KOPT-K1 (cell line): ENCODE data around the gene TLR10.

Source experiments
- H3K27ac ChIP-seq: fragments of 200-600 bp; sonication (generic); 2 replicates; pipeline ENCODE4 v1.5.1; 2016; ENCODE audit warnings: antibody characterized with exemption, mild to moderate bottlenecking, low read depth, low read length; ENCODE audit not compliant: poor library complexity, severe bottlenecking
- H3K36me3 ChIP-seq: fragments of 200-600 bp; sonication (generic); 2 replicates; pipeline ENCODE4 v1.5.1; 2017; ENCODE audit warnings: antibody characterized with exemption, mild to moderate bottlenecking, low read length, moderate library complexity; ENCODE audit not compliant: insufficient read depth
- H3K9me3 ChIP-seq: fragments of 200-600 bp; sonication (generic); 2 replicates; pipeline ENCODE4 v1.5.1; 2017; ENCODE audit warnings: antibody characterized with exemption, low read length, mild to moderate bottlenecking; ENCODE audit not compliant: insufficient read depth, poor library complexity, severe bottlenecking

TLR10 gene, protein sequence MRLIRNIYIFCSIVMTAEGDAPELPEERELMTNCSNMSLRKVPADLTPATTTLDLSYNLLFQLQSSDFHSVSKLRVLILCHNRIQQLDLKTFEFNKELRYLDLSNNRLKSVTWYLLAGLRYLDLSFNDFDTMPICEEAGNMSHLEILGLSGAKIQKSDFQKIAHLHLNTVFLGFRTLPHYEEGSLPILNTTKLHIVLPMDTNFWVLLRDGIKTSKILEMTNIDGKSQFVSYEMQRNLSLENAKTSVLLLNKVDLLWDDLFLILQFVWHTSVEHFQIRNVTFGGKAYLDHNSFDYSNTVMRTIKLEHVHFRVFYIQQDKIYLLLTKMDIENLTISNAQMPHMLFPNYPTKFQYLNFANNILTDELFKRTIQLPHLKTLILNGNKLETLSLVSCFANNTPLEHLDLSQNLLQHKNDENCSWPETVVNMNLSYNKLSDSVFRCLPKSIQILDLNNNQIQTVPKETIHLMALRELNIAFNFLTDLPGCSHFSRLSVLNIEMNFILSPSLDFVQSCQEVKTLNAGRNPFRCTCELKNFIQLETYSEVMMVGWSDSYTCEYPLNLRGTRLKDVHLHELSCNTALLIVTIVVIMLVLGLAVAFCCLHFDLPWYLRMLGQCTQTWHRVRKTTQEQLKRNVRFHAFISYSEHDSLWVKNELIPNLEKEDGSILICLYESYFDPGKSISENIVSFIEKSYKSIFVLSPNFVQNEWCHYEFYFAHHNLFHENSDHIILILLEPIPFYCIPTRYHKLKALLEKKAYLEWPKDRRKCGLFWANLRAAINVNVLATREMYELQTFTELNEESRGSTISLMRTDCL

DNA sequence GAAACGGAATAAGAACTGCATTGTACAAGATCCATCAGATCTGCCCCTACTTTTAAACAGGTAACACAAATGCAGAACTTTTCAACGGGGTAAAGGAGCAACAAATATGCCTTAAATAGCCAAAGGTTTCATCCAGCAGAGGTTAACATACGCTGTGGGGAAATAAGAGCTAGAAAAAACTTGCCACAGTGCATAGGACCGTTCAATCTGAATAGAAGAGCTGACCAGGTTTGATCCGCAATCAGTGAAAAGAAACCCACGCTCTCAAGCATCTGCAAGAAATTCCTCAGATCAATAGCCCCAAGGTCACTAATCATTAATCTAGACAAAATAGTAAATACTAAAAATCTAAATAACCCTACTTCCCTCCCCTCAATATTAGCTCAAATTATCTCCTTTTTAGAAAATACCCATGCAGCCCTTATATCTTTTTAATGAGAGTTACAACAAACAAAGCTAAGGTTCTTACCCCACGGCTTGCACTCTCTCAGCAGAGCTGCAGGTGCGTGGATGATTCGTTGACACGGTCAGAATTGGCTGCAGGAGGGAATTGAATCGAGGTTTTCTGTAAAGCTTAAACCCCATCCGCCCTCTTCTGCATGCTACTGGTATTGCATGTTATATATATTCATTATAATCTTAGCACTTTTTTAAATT, at the start of gene TLR10:
Gene TLR10 (minus strand): TSS at position 539 of the 657 bp plus-strand sequence. CDS start 7,400 bp downstream, outside the sequence.
- H3K27ac ChIP-seq = no peak within 1 kb of the TSS
- H3K9me3 ChIP-seq = no peaks in the 10 kb centered on the region
- no peaks in the 10 kb centered on the region for H3K36me3 ChIP-seq

DNA sequence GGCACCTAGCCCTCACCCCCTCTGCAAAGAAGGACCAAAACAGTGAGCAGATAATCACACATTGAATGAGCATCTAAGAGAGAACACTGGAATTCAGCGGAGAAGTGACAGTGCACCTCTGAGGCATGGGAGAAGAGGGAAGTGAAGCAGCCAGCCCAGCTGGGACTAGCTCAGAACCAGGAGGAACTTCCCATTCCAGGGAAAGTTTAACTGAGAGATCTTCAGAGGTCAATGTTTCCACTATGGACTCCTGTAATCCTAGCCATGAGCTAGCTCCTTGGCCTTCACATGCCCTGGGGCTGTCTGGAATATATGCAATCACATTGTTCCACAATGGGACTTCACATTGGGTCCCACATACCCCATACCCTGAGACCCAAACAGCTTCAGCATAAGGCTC, 49.4 kb upstream of the TLR10 start:
- Histone ChIP-seq H3K27ac (no peak overlapping the region), H3K36me3 (no peaks in the 10 kb centered on the region)

DNA sequence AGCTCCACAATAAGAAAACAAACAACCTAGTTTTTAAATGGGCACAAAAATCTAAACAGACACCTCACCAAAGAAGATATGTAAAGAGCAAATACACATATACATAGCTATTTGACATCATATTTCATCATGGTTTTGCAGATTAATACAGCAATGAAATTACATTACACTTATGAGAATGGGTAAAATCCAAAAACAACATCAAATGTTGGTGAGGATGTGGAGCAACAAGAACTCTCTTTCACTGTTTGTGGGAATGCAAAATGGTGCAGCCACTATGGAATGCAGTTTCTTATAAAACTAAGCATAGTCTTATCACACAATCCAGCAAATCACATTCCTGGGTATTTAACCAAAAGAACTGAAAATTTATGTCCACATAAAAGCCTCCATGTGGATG, 48.9 kb upstream of the TLR10 start:
- Histone ChIP-seq H3K36me3 (no peaks in the 10 kb centered on the region), H3K27ac (no peak overlapping the region), H3K9me3 (peaks cover 13% of the 10 kb centered on the region)

More for the DNA sequence above, 49.4 kb upstream of the TLR10 start:
- peaks cover 13% of the 10 kb centered on the region for H3K9me3 ChIP-seq

DNA sequence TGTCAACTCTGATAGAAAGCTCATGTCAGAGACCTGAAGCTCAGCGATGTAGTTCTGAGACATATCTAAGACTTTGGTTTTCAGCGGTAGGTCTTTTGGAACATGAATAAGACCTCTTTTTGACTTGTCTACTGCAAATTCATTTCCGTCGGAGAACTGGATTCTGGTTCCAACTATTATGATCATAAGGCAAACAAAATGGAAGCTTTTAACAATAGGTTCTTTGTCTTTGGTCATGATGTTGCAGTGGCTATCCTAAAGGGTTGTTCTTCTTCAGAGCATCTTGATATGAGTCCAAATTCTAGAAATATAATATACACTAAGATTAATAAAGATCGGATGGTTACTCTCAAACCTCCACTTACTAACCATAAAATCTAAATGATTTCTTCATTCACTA, 46.4 kb upstream of the TLR10 start:
- Histone ChIP-seq H3K27ac (no peak overlapping the region), H3K9me3 (peaks cover 8% of the 10 kb centered on the region), H3K36me3 (no peaks in the 10 kb centered on the region)

DNA sequence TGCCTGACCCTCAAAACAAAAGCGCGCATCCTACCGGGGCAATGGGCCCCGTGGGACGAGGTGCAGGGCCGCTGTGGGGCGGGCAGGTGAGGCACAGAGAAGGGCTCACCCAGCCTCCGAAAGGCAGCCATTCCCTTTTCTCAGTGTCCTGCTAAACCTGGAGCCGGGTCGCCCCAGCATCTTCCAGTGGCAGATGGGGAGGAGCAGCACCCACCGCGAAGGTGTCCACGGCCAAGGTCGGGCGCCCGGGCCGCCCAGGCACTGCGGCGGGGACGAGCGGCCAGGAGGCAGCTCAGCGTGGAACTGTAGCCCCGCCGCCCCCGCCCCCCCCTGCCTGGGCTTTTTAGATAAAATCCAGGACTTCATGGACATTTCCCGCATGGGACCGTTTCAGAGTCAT, 41.0 kb upstream of the TLR10 start:
- Histone ChIP-seq H3K9me3 (peaks cover 15% of the 10 kb centered on the region), H3K27ac (no peak overlapping the region), H3K36me3 (no peaks in the 10 kb centered on the region)

DNA sequence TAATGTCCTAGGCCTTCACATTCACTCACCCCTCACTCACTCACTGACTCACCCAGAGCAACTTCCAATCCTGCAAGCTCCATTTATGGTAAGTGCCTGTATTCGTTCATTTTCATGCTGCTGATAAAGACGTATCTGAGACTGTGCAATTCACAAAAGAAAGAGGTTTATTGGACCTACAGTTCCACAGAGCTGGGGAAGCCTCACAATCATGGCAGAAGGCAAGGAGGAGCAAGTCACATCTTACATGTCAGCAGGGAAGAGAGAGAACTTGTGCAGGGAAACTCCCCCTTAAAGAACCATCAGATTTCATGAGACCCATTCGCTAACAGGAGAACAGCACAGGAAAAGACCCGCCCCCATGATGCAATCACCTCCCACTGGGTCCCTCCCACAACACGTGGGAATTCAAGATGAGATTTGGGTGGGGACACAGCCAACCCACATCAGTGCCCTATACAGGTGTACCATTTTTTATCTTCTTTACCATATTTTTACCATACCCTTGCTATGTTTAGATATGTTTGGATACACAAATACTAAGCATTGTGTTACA, 40.0 kb upstream of the TLR10 start:
- no peaks in the 10 kb centered on the region for H3K36me3 ChIP-seq
- peaks cover 15% of the 10 kb centered on the region for H3K9me3 ChIP-seq
- H3K27ac ChIP-seq = no peak overlapping the region

DNA sequence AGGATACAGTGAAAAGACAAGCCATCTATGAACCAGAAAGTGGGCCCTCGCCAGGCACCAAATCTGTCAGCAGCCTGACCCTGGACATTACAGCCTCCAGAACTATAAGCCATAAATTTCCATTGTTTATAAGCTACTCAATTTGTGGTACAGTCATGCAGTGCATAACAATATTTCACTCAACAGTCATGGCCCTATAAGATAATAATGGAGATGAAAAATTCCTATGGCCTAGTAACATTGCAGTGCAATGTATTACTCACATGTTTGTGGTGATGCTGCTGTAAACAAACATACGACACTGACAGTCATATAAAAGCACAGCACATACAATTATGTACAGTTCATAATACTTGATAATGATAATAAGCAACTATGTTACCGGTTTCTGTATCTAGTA, 38.9 kb upstream of the TLR10 start:
- H3K27ac ChIP-seq = no peak overlapping the region
- H3K36me3 ChIP-seq = no peaks in the 10 kb centered on the region

DNA sequence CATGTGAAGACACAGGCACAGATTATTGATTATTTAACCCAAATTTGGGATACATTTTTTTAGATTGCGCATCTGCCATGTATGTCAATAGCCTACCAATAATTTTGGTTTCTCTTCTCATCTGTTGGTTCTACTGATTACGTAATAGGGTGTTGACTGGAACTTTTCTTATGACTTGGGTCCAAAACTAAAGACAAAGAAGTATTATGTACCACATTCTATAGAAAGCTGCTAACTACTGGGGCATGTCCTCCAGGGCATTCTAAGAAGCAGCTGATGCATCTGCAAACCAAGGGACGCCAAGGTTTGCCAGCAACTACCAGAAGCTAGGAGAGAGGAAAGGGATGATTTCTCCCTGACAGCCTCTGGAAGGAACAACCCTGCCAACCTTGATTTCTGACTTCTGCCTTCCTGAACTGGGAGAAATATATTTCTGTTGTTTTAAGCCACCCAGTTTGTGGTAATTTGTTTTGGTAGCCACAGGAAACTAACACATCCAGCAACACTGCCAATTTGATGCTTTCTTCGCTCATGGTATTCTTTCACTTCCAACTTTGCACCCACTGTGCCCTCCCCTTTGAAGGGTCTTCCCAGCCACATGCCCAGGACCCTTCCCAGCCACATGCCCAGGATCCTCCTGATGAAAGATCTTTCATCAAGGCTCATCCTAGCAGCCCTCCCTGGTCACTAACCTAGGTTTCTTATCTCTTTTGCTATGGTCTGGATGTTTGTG, 37.7 kb upstream of the TLR10 start:
- peaks cover 15% of the 10 kb centered on the region for H3K9me3 ChIP-seq
- H3K27ac ChIP-seq = no peak overlapping the region
- H3K36me3 ChIP-seq = no peaks in the 10 kb centered on the region

More for the DNA sequence above, 38.9 kb upstream of the TLR10 start:
- H3K9me3 ChIP-seq = peaks cover 15% of the 10 kb centered on the region

DNA sequence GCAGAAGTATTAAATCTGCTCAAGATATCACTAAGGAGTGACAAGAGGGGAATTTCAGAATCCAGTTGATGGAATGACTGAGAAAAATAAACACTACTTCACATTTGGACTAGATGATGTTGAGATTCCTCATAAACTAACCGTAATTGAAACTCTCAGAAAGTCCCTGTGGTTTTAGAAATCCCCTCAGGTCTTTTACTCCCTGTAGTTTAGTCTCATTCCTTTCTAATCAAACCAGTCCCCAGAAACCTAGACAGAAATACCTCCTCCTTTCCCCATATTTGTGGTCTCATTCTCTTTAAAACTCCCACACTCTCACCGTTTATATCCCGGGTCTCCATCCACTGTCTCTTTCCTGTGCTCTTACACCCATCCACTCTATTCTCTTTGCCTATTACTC, 36.8 kb upstream of the TLR10 start:
- H3K9me3 ChIP-seq = peaks cover 15% of the 10 kb centered on the region
- H3K27ac ChIP-seq = no peak overlapping the region
- no peaks in the 10 kb centered on the region for H3K36me3 ChIP-seq

DNA sequence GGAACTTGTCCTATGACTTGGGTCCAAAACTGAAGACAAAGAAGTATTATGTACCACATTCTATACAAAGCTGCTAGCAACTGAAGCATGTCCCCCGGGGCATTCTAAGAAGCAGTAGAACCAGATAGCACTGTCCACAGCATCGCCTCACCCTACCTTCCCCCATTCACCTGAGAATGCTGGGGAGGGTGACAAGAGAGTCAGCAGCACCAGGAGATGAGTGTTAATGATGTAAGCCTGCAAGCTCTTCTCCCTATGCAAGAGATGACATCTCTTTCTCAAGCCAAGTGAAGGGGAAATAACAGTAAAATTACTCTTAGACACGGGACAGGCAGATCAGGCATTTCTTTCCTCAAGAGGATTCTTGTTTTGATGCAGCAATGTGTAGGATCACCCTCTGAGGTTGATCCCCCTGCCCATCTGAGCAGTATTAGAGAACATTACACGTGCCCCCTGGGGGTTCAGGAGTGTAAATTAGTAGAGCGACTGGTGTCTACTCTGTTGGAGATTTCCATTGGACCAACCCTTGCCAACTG, 35.7 kb upstream of the TLR10 start:
- Histone ChIP-seq H3K36me3 (no peaks in the 10 kb centered on the region), H3K9me3 (peaks cover 8% of the 10 kb centered on the region), H3K27ac (no peak overlapping the region)

DNA sequence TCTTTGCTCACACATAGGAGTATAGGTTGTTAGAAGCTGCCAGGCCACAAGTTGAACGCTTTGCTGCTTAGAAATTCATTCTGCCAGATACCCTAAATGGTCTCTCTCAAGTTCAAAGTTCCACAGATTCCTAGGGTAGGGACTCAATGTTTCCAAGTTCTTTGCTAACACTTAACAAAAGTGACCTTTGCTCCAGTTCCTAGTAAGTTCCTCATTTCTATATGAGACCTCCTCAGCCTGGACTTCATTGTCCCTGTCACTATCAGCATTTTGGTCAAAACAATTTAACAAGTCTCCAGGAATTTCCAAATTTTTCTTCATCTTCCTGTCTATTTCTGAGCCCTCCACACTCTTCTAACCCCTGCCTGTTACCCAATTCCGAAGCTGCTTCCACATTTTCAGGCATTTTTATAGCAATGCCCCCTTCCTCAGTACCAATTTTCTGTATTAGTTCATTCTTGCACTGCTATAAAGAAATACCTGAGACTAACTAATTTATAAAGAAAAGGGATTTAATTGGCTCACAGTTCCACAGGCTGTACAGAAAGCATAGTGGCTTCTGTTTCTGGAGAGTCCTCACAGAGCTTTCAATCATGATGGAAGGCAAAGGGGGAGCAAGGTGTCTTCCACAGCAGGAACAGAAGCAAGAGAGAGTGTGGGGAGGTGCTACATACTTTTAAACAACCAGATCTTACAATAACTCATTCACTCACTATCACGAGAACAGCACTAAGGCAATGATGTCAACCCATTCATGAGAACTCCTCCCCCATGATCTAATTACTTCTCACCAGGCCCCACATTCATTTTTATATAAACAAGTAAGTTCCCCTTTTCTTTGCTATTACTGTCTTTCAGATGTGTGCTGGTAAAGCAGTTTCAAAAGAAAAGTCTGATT, 33.3 kb upstream of the TLR10 start:
- Histone ChIP-seq H3K27ac (no peak overlapping the region), H3K36me3 (no peaks in the 10 kb centered on the region), H3K9me3 (no peaks in the 10 kb centered on the region)

DNA sequence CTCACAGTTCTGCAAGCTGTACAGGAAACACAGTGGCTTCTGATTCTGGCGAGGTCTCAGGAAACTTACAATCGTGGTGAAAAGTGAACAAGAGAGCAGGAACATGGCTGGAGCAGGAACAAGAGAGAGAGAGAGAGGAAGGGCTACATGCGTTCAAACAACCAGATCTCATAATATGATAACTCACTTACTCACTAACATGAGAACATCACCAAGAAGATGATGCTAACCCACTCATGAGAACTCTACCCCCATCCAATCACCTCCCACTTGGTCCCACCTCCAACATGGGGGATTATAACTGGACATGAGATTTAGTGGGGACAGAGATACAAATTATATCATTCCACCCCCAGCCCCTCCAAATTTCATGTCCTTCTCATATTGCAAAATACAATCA, 31.6 kb upstream of the TLR10 start:
- Histone ChIP-seq H3K27ac (no peak overlapping the region), H3K36me3 (no peaks in the 10 kb centered on the region), H3K9me3 (no peaks in the 10 kb centered on the region)

DNA sequence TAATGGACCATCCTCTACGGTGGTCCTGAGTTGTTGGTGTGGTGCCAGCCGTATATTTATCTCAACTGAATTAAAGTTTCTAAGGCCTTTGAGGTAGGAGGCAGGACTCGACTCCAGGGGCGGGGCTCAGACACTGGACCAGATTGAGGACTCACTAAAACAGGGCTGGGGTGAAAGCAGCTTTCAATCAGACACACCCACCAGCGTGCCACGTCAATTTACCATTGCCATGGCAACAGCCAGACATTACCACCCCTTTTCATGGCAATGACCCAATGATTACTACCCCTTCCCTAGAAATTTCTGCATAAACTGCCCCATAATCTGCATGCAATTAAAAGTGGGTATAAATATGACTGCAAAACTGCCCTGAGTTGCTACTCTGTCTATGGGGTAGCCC, 28.5 kb upstream of the TLR10 start:
- Histone ChIP-seq H3K27ac (no peak overlapping the region), H3K36me3 (no peaks in the 10 kb centered on the region), H3K9me3 (no peaks in the 10 kb centered on the region)
